NK-92 treated with Interleukin-12 subunit alpha and Interleukin-12 subunit beta, amount 100 ng/mL, for 24 hours (cell line): ENCODE measurements around the gene MRPL23.
"Not testable (repeated sequence)": the region's sequence is repeated elsewhere in the genome, so short reads cannot be mapped to it uniquely, and the experiment has no call there.

Source experiments
- DNase-seq: peaks from one replicate; lab custom pipeline; 2025; lab: John Stamatoyannopoulos, UW

Gene MRPL23

GRCh38 chr11:1933416-1934334 is 13.5 kb upstream of the MRPL23 start:
- DNase-seq, result no peak

GRCh38 chr11:1934335-1935155 is 12.6 kb upstream of the MRPL23 start:
- no peak for DNase-seq

GRCh38 chr11:1935156-1936071 is 11.7 kb upstream of the MRPL23 start:
- no peak for DNase-seq

- DNase-seq, result no peak
Measured at GRCh38 chr11:1936072-1936780, 10.9 kb upstream of the MRPL23 start.

- DNase-seq, result no peak
Measured at GRCh38 chr11:1936781-1937615, 10.1 kb upstream of the MRPL23 start.

GRCh38 chr11:1937616-1938342 is 9.4 kb upstream of the MRPL23 start:
- no peak for DNase-seq

- no peak for DNase-seq
Measured at GRCh38 chr11:1938343-1939005, 8.7 kb upstream of the MRPL23 start.

- DNase-seq, result no peak
Measured at GRCh38 chr11:1939006-1939625, 8.0 kb upstream of the MRPL23 start.

GRCh38 chr11:1939788-1940187 is 7.3 kb upstream of the MRPL23 start:
- not testable (repeated sequence) for DNase-seq

- no peak for DNase-seq
Measured at GRCh38 chr11:1942558-1943260, 4.4 kb upstream of the MRPL23 start.

- no peak for DNase-seq
Measured at GRCh38 chr11:1943576-1943975, 3.6 kb upstream of the MRPL23 start.

GRCh38 chr11:1943977-1944376 is 3.2 kb upstream of the MRPL23 start:
- DNase-seq, result no peak

GRCh38 chr11:1947592-1948237 is 583 bp downstream of the MRPL23 start:
- DNase-seq, result no peak

GRCh38 chr11:1948389-1948788 is 1.3 kb downstream of the MRPL23 start:
- DNase-seq, result no peak

- DNase-seq, result no peak
Measured at GRCh38 chr11:1949302-1949701, 2.2 kb downstream of the MRPL23 start.

GRCh38 chr11:1949922-1950321 is 2.8 kb downstream of the MRPL23 start:
- no peak for DNase-seq

- no peak for DNase-seq
Measured at GRCh38 chr11:1952806-1953482, 5.8 kb downstream of the MRPL23 start.
